Karpas-422 (cell line): ENCODE measurements around the gene NDUFB3. TPM values are rescaled to one million over a fixed set of nuclear protein-coding genes. Genes with fewer than 3 reads are reported as not detected.

Experiments
- DNase-seq: peaks from one replicate; pipeline ENCODE4 v3.0.0-alpha.2; 2015
- H2AFZ ChIP-seq: fragments of 200-600 bp; sonication (generic); 2 replicates; pipeline ENCODE4 v1.6.1; 2014; ENCODE audit warnings: antibody characterized with exemption, low read length, mixed read lengths
- H3K27ac ChIP-seq: fragments of 200-600 bp; sonication (generic); 2 replicates; pipeline ENCODE4 v1.5.1; 2014; ENCODE audit warnings: mild to moderate bottlenecking, low read length, moderate library complexity
- H3K27me3 ChIP-seq: fragments of 200-600 bp; sonication (generic); 2 replicates; pipeline ENCODE4 v1.6.1; 2014; ENCODE audit warnings: low read length, mixed read lengths
- H3K36me3 ChIP-seq: fragments of 200-600 bp; sonication (generic); 2 replicates; pipeline ENCODE4 v1.6.1; 2014; ENCODE audit warnings: low read length, mixed read lengths; ENCODE audit not compliant: insufficient read depth
- H3K4me1 ChIP-seq: fragments of 200-600 bp; sonication (generic); 2 replicates; pipeline ENCODE4 v1.6.1; 2014; ENCODE audit warnings: mild to moderate bottlenecking, low read length, mixed read lengths
- H3K4me2 ChIP-seq: fragments of 200-600 bp; sonication (generic); 2 replicates; pipeline ENCODE4 v1.6.1; 2014; ENCODE audit warnings: low read length, low read depth, mild to moderate bottlenecking; ENCODE audit not compliant: poor library complexity, severe bottlenecking
- H3K4me3 ChIP-seq: fragments of 200-600 bp; sonication (generic); 2 replicates; pipeline ENCODE4 v1.5.1; 2014; ENCODE audit warnings: mild to moderate bottlenecking, antibody characterized with exemption, low read length, mixed read lengths
- H3K79me2 ChIP-seq: fragments of 200-600 bp; sonication (generic); 2 replicates; pipeline ENCODE4 v1.6.1; 2014; ENCODE audit warnings: mild to moderate bottlenecking, low read length, mixed read lengths
- H3K9ac ChIP-seq: fragments of 200-600 bp; sonication (generic); 2 replicates; pipeline ENCODE4 v1.6.0; 2014; ENCODE audit warnings: low read length
- H3K9me2 ChIP-seq: fragments of 200-600 bp; sonication (generic), shearing (Covaris generic); replicated peaks from 2 replicates; pipeline ENCODE4 v1.6.0; 2014; ENCODE audit warnings: mild to moderate bottlenecking, low read length, moderate library complexity; ENCODE audit not compliant: insufficient read depth
- H3K9me3 ChIP-seq: fragments of 300-700, 200-600 bp; sonication (generic); 2 replicates; pipeline ENCODE4 v1.6.1; 2014; ENCODE audit warnings: low read length, mixed read lengths
- H4K20me1 ChIP-seq: fragments of 200-600 bp; sonication (generic); 2 replicates; pipeline ENCODE4 v1.6.1; 2014; ENCODE audit warnings: mild to moderate bottlenecking, antibody characterized with exemption, low read length, low read depth; ENCODE audit not compliant: insufficient read depth
- total RNA-seq: library from RNA; depleted of rRNA; stranded (reverse); fragments of >200 nt; shearing (Covaris generic); gene quantifications from 2 replicates; pipeline ENCODE4 v1.2.3, GENCODE V29; 2014; ENCODE audit warnings: low replicate concordance

The NDUFB3 gene
- total RNA-seq, 1 experiment from 2014 or later, result 102 TPM

DNA sequence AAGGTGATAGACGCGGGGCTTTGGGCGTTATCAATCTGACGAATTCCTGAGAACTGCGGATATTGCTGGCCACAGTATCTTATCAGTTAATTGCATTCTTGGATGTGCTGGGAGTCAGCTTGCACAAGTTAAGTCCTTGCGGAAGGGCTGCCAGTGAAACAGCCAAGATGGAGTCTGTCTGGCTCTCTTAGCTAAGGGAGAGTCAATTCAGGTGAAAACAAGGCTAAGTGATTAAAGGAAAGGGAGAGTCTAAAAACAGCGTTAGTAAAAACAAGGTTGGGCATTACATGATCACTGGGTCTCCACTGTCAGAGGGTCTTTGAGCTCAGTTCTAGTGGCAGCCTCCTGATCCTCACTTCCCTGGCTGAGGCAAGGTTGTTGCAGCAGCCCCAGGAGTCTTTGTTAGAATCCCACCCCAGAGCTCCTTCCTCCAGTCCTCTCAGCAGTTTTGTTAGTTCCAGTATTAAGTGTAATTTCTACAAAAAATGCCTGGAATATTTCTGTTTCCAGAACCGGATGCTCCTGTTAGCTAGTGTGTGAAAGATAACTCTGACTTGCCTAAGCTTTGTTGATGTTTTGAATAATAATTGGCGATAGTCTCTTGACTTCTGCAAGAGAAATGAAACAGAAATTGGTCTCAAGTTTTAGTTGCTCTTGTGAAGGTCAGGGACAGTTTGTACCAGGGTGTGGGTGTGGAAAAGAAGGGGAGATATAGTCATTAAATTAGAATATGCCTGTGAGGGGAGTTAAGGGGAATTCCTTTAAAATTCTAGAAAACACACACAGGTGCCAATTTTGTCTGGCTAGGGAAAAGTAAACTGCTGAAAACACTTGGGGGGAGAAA lies 54.7 kb downstream of the NDUFB3 start:
- H3K79me2 ChIP-seq, result peaks cover 72% of the 10 kb centered on the region
- no peaks in the 10 kb centered on the region for H3K9me2 ChIP-seq
- peaks cover 94% of the 10 kb centered on the region for H3K4me1 ChIP-seq
- DNase-seq, result no peak
- no peaks in the 10 kb centered on the region for H4K20me1 ChIP-seq
- H3K4me2 ChIP-seq, result peak overlapping the region; percentile 77
- H3K9ac ChIP-seq, result peak overlapping the region; percentile 52
- H3K27ac ChIP-seq, result peak overlapping the region; percentile 98
- no peaks in the 10 kb centered on the region for H3K9me3 ChIP-seq
- no peaks in the 10 kb centered on the region for H3K27me3 ChIP-seq
- H3K4me3 ChIP-seq, result peak overlapping the region; percentile 15; the same call in 1 of the 2 replicates
- no peaks in the 10 kb centered on the region for H3K36me3 ChIP-seq
- H2AFZ ChIP-seq, result no peak overlapping the region

DNA sequence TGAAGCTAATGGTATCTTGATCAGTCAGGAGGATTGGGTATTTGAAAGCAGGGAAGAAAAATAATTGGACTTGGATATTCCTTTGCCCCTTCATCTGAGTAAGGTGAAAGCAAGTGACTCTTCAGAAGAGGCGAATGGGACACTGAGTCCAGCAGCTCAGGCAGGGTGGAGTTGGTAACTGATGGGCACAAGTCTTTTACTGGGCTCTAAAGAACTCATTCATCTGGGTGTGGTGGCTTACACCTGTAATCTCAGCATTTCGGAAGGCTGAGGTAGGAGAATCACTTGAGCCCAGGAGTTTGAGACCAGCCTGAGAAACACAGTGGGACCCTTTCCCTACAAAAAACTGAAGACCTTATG lies 55.3 kb downstream of the NDUFB3 start:
- no peak overlapping the region for H2AFZ ChIP-seq
- peaks cover 70% of the 10 kb centered on the region for H3K79me2 ChIP-seq
- H3K36me3 ChIP-seq, result no peaks in the 10 kb centered on the region
- peaks cover 94% of the 10 kb centered on the region for H3K4me1 ChIP-seq
- H3K4me2 ChIP-seq, result peak overlapping the region; percentile 77
- DNase-seq, result no peak
- no peaks in the 10 kb centered on the region for H4K20me1 ChIP-seq
- peak overlapping the region; percentile 98 for H3K27ac ChIP-seq
- H3K9me3 ChIP-seq, result no peaks in the 10 kb centered on the region
- H3K9me2 ChIP-seq, result no peaks in the 10 kb centered on the region
- H3K9ac ChIP-seq, result peak overlapping the region; percentile 52
- peak overlapping the region; percentile 15; the same call in 1 of the 2 replicates for H3K4me3 ChIP-seq
- H3K27me3 ChIP-seq, result no peaks in the 10 kb centered on the region

GRCh38 chr2:201127570-201127969 lies 55.8 kb downstream of the NDUFB3 start:
- H3K4me2 ChIP-seq, result peak overlapping the region; percentile 77
- no peaks in the 10 kb centered on the region for H3K9me2 ChIP-seq
- DNase-seq, result no peak
- peaks cover 66% of the 10 kb centered on the region for H3K79me2 ChIP-seq
- peak overlapping the region; percentile 98 for H3K27ac ChIP-seq
- no peaks in the 10 kb centered on the region for H4K20me1 ChIP-seq
- no peaks in the 10 kb centered on the region for H3K27me3 ChIP-seq
- peaks cover 94% of the 10 kb centered on the region for H3K4me1 ChIP-seq
- H3K9me3 ChIP-seq, result no peaks in the 10 kb centered on the region
- peak overlapping the region; percentile 15; the same call in 1 of the 2 replicates for H3K4me3 ChIP-seq
- no peak overlapping the region for H2AFZ ChIP-seq
- peak overlapping the region; percentile 52 for H3K9ac ChIP-seq
- H3K36me3 ChIP-seq, result no peaks in the 10 kb centered on the region

- Histone ChIP-seq H3K36me3 (0 out of 2 replicates have a peak, but pooled peaks cover 2% of the 10 kb centered on the region), H3K79me2 (peaks cover 64% of the 10 kb centered on the region), H3K9me3 (no peaks in the 10 kb centered on the region), H3K4me3 (no peak overlapping the region), H3K27ac (peak overlapping the region; percentile 98), H3K9ac (no peak overlapping the region), H2AFZ (no peak overlapping the region), H3K9me2 (no peaks in the 10 kb centered on the region), H3K4me2 (peak overlapping the region; percentile 77), H3K27me3 (no peaks in the 10 kb centered on the region), H3K4me1 (peaks cover 94% of the 10 kb centered on the region), H4K20me1 (no peaks in the 10 kb centered on the region)
- DNase-seq, result no peak
These were observed 56.2 kb downstream of the NDUFB3 start for GRCh38 chr2:201128033-201128432.

GRCh38 chr2:201128933-201129505 lies 57.2 kb downstream of the NDUFB3 start:
- Histone ChIP-seq H3K27ac (peak overlapping the region; percentile 98), H3K4me2 (peak overlapping the region; percentile 17), H3K27me3 (no peaks in the 10 kb centered on the region), H3K9ac (peak overlapping the region; percentile 15; the same call in 1 of the 2 replicates), H3K4me1 (peaks cover 88% of the 10 kb centered on the region), H3K9me2 (no peaks in the 10 kb centered on the region), H3K79me2 (peaks cover 67% of the 10 kb centered on the region), H3K9me3 (no peaks in the 10 kb centered on the region), H3K36me3 (0 out of 2 replicates have a peak, but pooled peaks cover 5% of the 10 kb centered on the region), H4K20me1 (no peaks in the 10 kb centered on the region), H2AFZ (peak overlapping the region; percentile 24; the same call in 1 of the 2 replicates), H3K4me3 (no peak overlapping the region)
- no peak for DNase-seq

- Histone ChIP-seq H3K4me2 (peak overlapping the region; percentile 21), H3K79me2 (peaks cover 56% of the 10 kb centered on the region), H3K9ac (peak overlapping the region; percentile 22; the same call in 1 of the 2 replicates), H3K9me3 (no peaks in the 10 kb centered on the region), H4K20me1 (no peaks in the 10 kb centered on the region), H3K27ac (peak overlapping the region; percentile 61), H3K4me3 (no peak overlapping the region), H3K27me3 (no peaks in the 10 kb centered on the region), H3K4me1 (peaks cover 83% of the 10 kb centered on the region), H3K36me3 (0 out of 2 replicates have a peak, but pooled peaks cover 8% of the 10 kb centered on the region), H3K9me2 (no peaks in the 10 kb centered on the region), H2AFZ (peak overlapping the region; percentile 49; the same call in 1 of the 2 replicates)
- DNase-seq, result no peak
These were observed 58.9 kb downstream of the NDUFB3 start for GRCh38 chr2:201130524-201131186.

DNA sequence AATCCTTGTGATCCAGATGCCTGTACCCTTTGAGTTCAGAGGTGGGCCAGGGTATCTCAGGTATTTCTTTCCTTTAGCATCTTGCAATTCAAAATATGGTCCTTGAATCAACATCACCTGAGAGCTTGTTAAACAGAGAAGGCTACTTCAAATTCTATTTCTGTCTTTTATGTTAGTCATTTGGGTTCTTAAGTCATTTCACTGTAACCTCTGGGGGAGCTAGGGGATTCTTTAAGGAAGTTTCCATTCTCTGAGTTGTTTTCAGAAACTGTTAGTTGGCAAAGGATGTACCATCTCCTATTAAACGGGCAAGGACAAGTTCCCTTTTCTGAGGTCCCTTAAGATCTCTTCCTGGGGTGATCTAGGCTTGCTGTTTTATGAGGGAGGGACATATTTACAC lies 60.7 kb downstream of the NDUFB3 start:
- Histone ChIP-seq H3K4me1 (peaks cover 71% of the 10 kb centered on the region), H3K4me3 (no peak overlapping the region), H3K4me2 (peak overlapping the region; percentile 32)

More for the DNA sequence above, 60.7 kb downstream of the NDUFB3 start:
- Histone ChIP-seq H3K79me2 (peaks cover 40% of the 10 kb centered on the region), H3K9me3 (no peaks in the 10 kb centered on the region), H3K27me3 (no peaks in the 10 kb centered on the region), H3K27ac (peak overlapping the region; percentile 61), H3K9me2 (no peaks in the 10 kb centered on the region), H4K20me1 (no peaks in the 10 kb centered on the region), H3K36me3 (peaks cover 11% of the 10 kb centered on the region; the same call in 1 of the 2 replicates), H3K9ac (no peak overlapping the region), H2AFZ (no peak overlapping the region)
- DNase-seq, result peak; percentile 70
